Mucosa of descending colon (tissue), 3 donors: ENCODE results near the gene ASTN2. TPM values are rescaled to one million over a fixed set of nuclear protein-coding genes. Genes with fewer than 3 reads are reported as not detected.

Experiments used
- ATAC-seq: fragments of 200-7000 bp; cut with Tn5 transposase; one replicate; pipeline ENCODE4 v1.9.1; 2020; ENCODE audit warnings: mild to moderate bottlenecking, moderate library complexity
- DNase-seq, 3 donors: peaks; one replicate each; pipeline ENCODE4 v3.0.0-alpha.2; 2020
- H3K36me3 ChIP-seq: fragments of 200-600 bp; one replicate; pipeline ENCODE4 v1.8.0; 2021; ENCODE audit warnings: low read depth, mild to moderate bottlenecking
- H3K4me1 ChIP-seq: fragments of 200-600 bp; one replicate; pipeline ENCODE4 v1.8.0; 2021; ENCODE audit warnings: low read depth, mild to moderate bottlenecking
- H3K4me3 ChIP-seq: fragments of 200-600 bp; one replicate; pipeline ENCODE4 v1.8.0; 2021; ENCODE audit warnings: mild to moderate bottlenecking
- H3K9me3 ChIP-seq: fragments of 200-600 bp; one replicate; pipeline ENCODE4 v1.8.0; 2021; ENCODE audit warnings: mild to moderate bottlenecking
- CTCF ChIP-seq: fragments of 200-600 bp; IDR thresholded peaks from one replicate; pipeline ENCODE4 v1.8.0; 2022; ENCODE audit warnings: antibody characterized with exemption, mild to moderate bottlenecking
- intact Hi-C, 2 donors: fragments of 100-400 bp; cut with DNase I in 1 of 2; cut with micrococcal nuclease in 1 of 2; formaldehyde crosslinking; loops; one replicate each; pipeline versions ENCODE4 v1.11.0 to v1.11.1; 2022; cut with DNase I, micrococcal nuclease
- total RNA-seq, 3 donors: library from RNA; stranded (reverse); fragmentation: NEBNext Ultra II Directional in 2 of 3; extraction: Animal tissue kit (Norgen Biotek cat#: 25700) in 2 of 3; gene quantifications; one replicate each; pipeline versions ENCODE4 v1.2.1 to v1.2.4, GENCODE V29; 2021 to 2023
- donor health status: DM: no; HTN: no; CAD: no; lungs with moderate emphysema.
- donor health status: DM: no; HTN: no; CAD: no.
- donor health status: DM: no; HTN: yes; CAD: no.

ASTN2 gene
- total RNA-seq, 3 donors from 2014 or later: 3.5 to 6.1 (median 5.4) TPM

- no peaks in the 10 kb centered on the region for H3K9me3 ChIP-seq
- intact Hi-C loops: no loop called here
- TF ChIP-seq CTCF: no peak
Measured at GRCh38 chr9:117145811-117146490, 268.9 kb downstream of the ASTN2 start.

GRCh38 chr9:117145081-117145480 lies 269.8 kb downstream of the ASTN2 start:
- H3K4me3 ChIP-seq: no peak overlapping the region
- ATAC-seq (no peak), DNase-seq (no peak)
- intact Hi-C loops: no loop called here
- TF ChIP-seq CTCF: no peak
- H3K36me3 ChIP-seq: no peaks in the 10 kb centered on the region
- no peaks in the 10 kb centered on the region for H3K9me3 ChIP-seq
- H3K4me1 ChIP-seq: no peaks in the 10 kb centered on the region

More at GRCh38 chr9:117145811-117146490, 268.9 kb downstream of the ASTN2 start:
- H3K4me1 ChIP-seq: no peaks in the 10 kb centered on the region
- DNase-seq (no peak), ATAC-seq (no peak)
- no peaks in the 10 kb centered on the region for H3K36me3 ChIP-seq
- no peak overlapping the region for H3K4me3 ChIP-seq

GRCh38 chr9:117138231-117138630 lies 276.6 kb downstream of the ASTN2 start:
- Histone ChIP-seq H3K9me3 (no peaks in the 10 kb centered on the region), H3K36me3 (no peaks in the 10 kb centered on the region), H3K4me1 (no peaks in the 10 kb centered on the region), H3K4me3 (no peak overlapping the region)
- intact Hi-C loops: no loop called here
- no peak for ATAC-seq
- TF ChIP-seq CTCF: no peak
- no peak for DNase-seq

GRCh38 chr9:117136461-117136860 lies 278.4 kb downstream of the ASTN2 start:
- H3K9me3 ChIP-seq: no peaks in the 10 kb centered on the region
- TF ChIP-seq CTCF: no peak
- H3K36me3 ChIP-seq: no peaks in the 10 kb centered on the region
- intact Hi-C loops: no loop called here
- ATAC-seq: no peak
- no peak for DNase-seq
- H3K4me3 ChIP-seq: no peak overlapping the region
- no peaks in the 10 kb centered on the region for H3K4me1 ChIP-seq

- H3K4me1 ChIP-seq: no peaks in the 10 kb centered on the region
- no peak for TF ChIP-seq CTCF
- intact Hi-C loops: no loop called here
- H3K4me3 ChIP-seq: no peak overlapping the region
- no peaks in the 10 kb centered on the region for H3K9me3 ChIP-seq
- no peaks in the 10 kb centered on the region for H3K36me3 ChIP-seq
- DNase-seq (no peak), ATAC-seq (no peak)
Measured at GRCh38 chr9:117135501-117136098, 279.3 kb downstream of the ASTN2 start.
